CD4-positive, alpha-beta T cell (primary cell): ENCODE data around the gene RBM33. TPM values are rescaled to one million over a fixed set of nuclear protein-coding genes. Genes with fewer than 3 reads are reported as not detected.
A peak's percentile ranks its signal among the peaks of the same experiment; 100 is the strongest.

ENCODE experiments used
- ATAC-seq: fragments of 200-7000 bp; cut with Tn5 transposase; one replicate; pipeline ENCODE4 v1.10.0; 2022; ENCODE audit warnings: mild to moderate bottlenecking; ENCODE audit not compliant: poor library complexity
- CTCF ChIA-PET: fragments of 350-600 bp; sonication (Branson Sonifier 250); formaldehyde crosslinking; loops from one replicate; lab custom pipeline; 2021; ENCODE audit warnings: antibody characterized with exemption, inconsistent platforms; lab: Charles Lee
- POLR2A ChIA-PET: fragments of 350-600 bp; sonication (Branson Sonifier 250); formaldehyde crosslinking; loops from one replicate; lab custom pipeline; 2021; ENCODE audit warnings: antibody characterized with exemption, inconsistent platforms; lab: Charles Lee
- DNase-seq, 14 experiments: peaks; one replicate each; pipeline ENCODE4 v3.0.0-alpha.2; 2013 to 2020; ENCODE audit warnings: mixed read lengths in 2 of 14
- H3K27ac ChIP-seq, 2 donors: one replicate each; pipeline versions ENCODE4 v1.5.1 to v1.7.0; 2013; ENCODE audit warnings: low read length in 2 of 2, low read depth in 1 of 2, mild to moderate bottlenecking in 1 of 2
- H3K27me3 ChIP-seq, 2 experiments: 1 replicate in 1 of 2; 2 replicates in 1 of 2; pipeline versions ENCODE4 v1.6.1 to v1.7.0; 2013; ENCODE audit warnings: low read length in 2 of 2, control low read depth in 1 of 2, mild to moderate bottlenecking in 1 of 2, moderate library complexity in 1 of 2; ENCODE audit not compliant: insufficient read depth in 2 of 2, control insufficient read depth in 1 of 2
- H3K36me3 ChIP-seq: one replicate; pipeline ENCODE4 v1.6.1; 2013; ENCODE audit warnings: low read length, control low read depth; ENCODE audit not compliant: insufficient read depth
- H3K4me1 ChIP-seq: one replicate; pipeline ENCODE4 v1.6.1; 2013; ENCODE audit warnings: low read length, control low read depth; ENCODE audit not compliant: insufficient read depth
- H3K4me3 ChIP-seq: one replicate; pipeline ENCODE4 v1.5.1; 2013; ENCODE audit warnings: mild to moderate bottlenecking, low read length, moderate library complexity
- H3K9me3 ChIP-seq, 2 experiments: 1 replicate in 1 of 2; 2 replicates in 1 of 2; pipeline versions ENCODE4 v1.6.1 to v1.7.0; 2013; ENCODE audit warnings: low read length in 2 of 2, mild to moderate bottlenecking in 2 of 2, control low read depth in 1 of 2, moderate library complexity in 1 of 2; ENCODE audit not compliant: control insufficient read depth in 1 of 2, insufficient read depth in 1 of 2
- H3K27ac Mint-ChIP-seq: one replicate; pipeline ENCODE4 v1.8.0; 2020; ENCODE audit warnings: mixed read lengths
- H3K27me3 Mint-ChIP-seq: one replicate; pipeline ENCODE4 v1.8.0; 2021; ENCODE audit warnings: mixed read lengths
- H3K36me3 Mint-ChIP-seq: one replicate; pipeline ENCODE4 v1.8.0; 2021; ENCODE audit warnings: low read depth, mixed read lengths
- H3K4me1 Mint-ChIP-seq: one replicate; pipeline ENCODE4 v1.8.0; 2021; ENCODE audit warnings: low read depth, mixed read lengths
- H3K4me3 Mint-ChIP-seq: one replicate; pipeline ENCODE4 v1.8.0; 2020; ENCODE audit warnings: mild to moderate bottlenecking, mixed read lengths
- H3K9me3 Mint-ChIP-seq: one replicate; pipeline ENCODE4 v1.8.0; 2020; ENCODE audit warnings: mixed read lengths
- CTCF ChIP-seq: fragments of 200-600 bp; IDR thresholded peaks from one replicate; pipeline ENCODE4 v1.8.0; 2022; ENCODE audit warnings: antibody characterized with exemption, mild to moderate bottlenecking
- intact Hi-C, 2 experiments: fragments of 100-400 bp; cut with DNase I in 1 of 2; cut with micrococcal nuclease in 1 of 2; formaldehyde crosslinking; loops; one replicate each; pipeline versions ENCODE4 v1.15.1 to v1.9.0; 2023 to 2025; cut with DNase I, micrococcal nuclease
- polyA plus RNA-seq, 2 donors: library from polyadenylated mRNA; unstranded; fragments of 120-200 nt; gene quantifications; one replicate each; pipeline ENCODE4 v1.2.1, GENCODE V29; 2013
- total RNA-seq, 174 experiments: library from RNA in 2 of 174; stranded (reverse) in 2 of 174; gene quantifications; one replicate each; pipeline ENCODE4 v1.2.3 and lab custom pipeline; 2021 to 2026

The RBM33 gene
- total RNA-seq, result 100 to 1,000 TPM; 178 to 184 TPM
- 45.1 TPM for polyA plus RNA-seq (2013, experiment 1 of 2)
- 56.6 TPM for polyA plus RNA-seq (2013, experiment 2 of 2)
- total RNA-seq (lab: John Stamatoyannopoulos, UW), result 47.7 to 297 (median 153) reads per million in 172 experiments

GRCh38 chr7:155644178-155644970 lies at the start of gene RBM33:
TSS of gene RBM33 (plus strand) at chr7:155644661. CDS start at chr7:155644877, 216 bp downstream.
- no peak for TF ChIP-seq CTCF
- no peaks in the 10 kb centered on the region for H3K27me3 ChIP-seq
- H3K4me1 ChIP-seq, result peaks cover 22% of the 10 kb centered on the region
- H3K4me3 Mint-ChIP-seq, result peak within 1 kb of the TSS; percentile 99
- POLR2A ChIA-PET, result interaction anchor here (0.6 to 1.6 kb wide), 18 partner anchors 9 to 1494 kb away, joined by 3 to 19 read pairs (median 3); partner anchors contain the start of genes INSIG1 and UBE3C
- no peaks in the 10 kb centered on the region for H3K27me3 Mint-ChIP-seq
- H3K9me3 ChIP-seq, result peaks cover 0 to 9% of the 10 kb centered on the region in 2 experiments
- peaks cover 32% of the 10 kb centered on the region for H3K36me3 ChIP-seq
- peaks cover 62% of the 10 kb centered on the region for H3K4me1 Mint-ChIP-seq
- peak within 1 kb of the TSS; percentile 94 for H3K27ac Mint-ChIP-seq
- H3K27ac ChIP-seq, result peak within 1 kb of the TSS; percentile 83 to 94
- CTCF ChIA-PET, result no interaction called here
- peak; percentile 53 to 87 (median 69) for DNase-seq
- H3K9me3 Mint-ChIP-seq, result peaks cover 6% of the 10 kb centered on the region
- intact Hi-C loops, result loop anchor here (5.0 to 10.0 kb wide), 10 partner anchors 50 to 1493 kb away; partner anchors contain the start of genes INSIG1 (in 1 of the 2), LMBR1 (in 1 of the 2), PAXIP1 (in 1 of the 2) and RNF32 (in 1 of the 2)
- H3K36me3 Mint-ChIP-seq, result peaks cover 90% of the 10 kb centered on the region
- ATAC-seq, result peak; percentile 81
- peak within 1 kb of the TSS; percentile 79 for H3K4me3 ChIP-seq

GRCh38 chr7:155594961-155595366 lies 49.5 kb upstream of the RBM33 start:
- no peaks in the 10 kb centered on the region for H3K36me3 ChIP-seq
- peaks cover 31% of the 10 kb centered on the region for H3K27me3 Mint-ChIP-seq

GRCh38 chr7:155597753-155598140 lies 46.7 kb upstream of the RBM33 start:
- ATAC-seq (no peak), DNase-seq (no peak)
- ChIA-PET POLR2A (no interaction called here), CTCF (interaction anchor here (1.3 to 2.3 kb wide), 2 partner anchors 11 to 136 kb away, joined by 6 to 11 read pairs; no protein-coding TSS in a partner anchor)
- peaks cover 5 to 6% of the 10 kb centered on the region in 2 experiments for H3K27me3 ChIP-seq
- intact Hi-C loops, result loop anchor here (1.0 kb wide), 2 partner anchors 141 to 171 kb away; no protein-coding TSS in a partner anchor
- Mint-ChIP-seq H3K4me1 (no peaks in the 10 kb centered on the region), H3K9me3 (no peaks in the 10 kb centered on the region), H3K27me3 (peaks cover 41% of the 10 kb centered on the region), H3K27ac (no peak overlapping the region), H3K4me3 (no peak overlapping the region), H3K36me3 (no peaks in the 10 kb centered on the region)
- no peak overlapping the region for H3K27ac ChIP-seq
- H3K36me3 ChIP-seq, result no peaks in the 10 kb centered on the region
- TF ChIP-seq CTCF, result no peak
- no peaks in the 10 kb centered on the region for H3K9me3 ChIP-seq
- peaks cover 3% of the 10 kb centered on the region for H3K4me1 ChIP-seq
- H3K4me3 ChIP-seq, result no peak overlapping the region

More at GRCh38 chr7:155594961-155595366, 49.5 kb upstream of the RBM33 start:
- Mint-ChIP-seq H3K9me3 (no peaks in the 10 kb centered on the region), H3K4me1 (no peaks in the 10 kb centered on the region), H3K27ac (no peak overlapping the region), H3K36me3 (no peaks in the 10 kb centered on the region), H3K4me3 (no peak overlapping the region)
- Histone ChIP-seq H3K27me3 (peaks cover 3 to 4% of the 10 kb centered on the region in 2 experiments), H3K4me3 (no peak overlapping the region), H3K27ac (no peak overlapping the region), H3K4me1 (peaks cover 3% of the 10 kb centered on the region), H3K9me3 (no peaks in the 10 kb centered on the region)
- intact Hi-C loops, result no loop called here
- POLR2A ChIA-PET, result no interaction called here
- ATAC-seq, result no peak
- TF ChIP-seq CTCF, result no peak
- CTCF ChIA-PET, result no interaction called here
- no peak for DNase-seq
